Activated naive CD8-positive, alpha-beta T cell (primary cell): Measurements from ENCODE around the gene GLB1L.
"Not testable (repeated sequence)": the region's sequence is repeated elsewhere in the genome, so short reads cannot be mapped to it uniquely, and the experiment has no call there.

Source experiments
- H3K27ac Mint-ChIP-seq: one replicate; pipeline ENCODE4 v1.8.0; 2021; ENCODE audit warnings: mixed read lengths
- H3K27me3 Mint-ChIP-seq: one replicate; pipeline ENCODE4 v1.8.0; 2021; ENCODE audit warnings: mixed read lengths
- H3K36me3 Mint-ChIP-seq: one replicate; pipeline ENCODE4 v1.8.0; 2021; ENCODE audit warnings: mixed read lengths
- H3K4me1 Mint-ChIP-seq: one replicate; pipeline ENCODE4 v1.8.0; 2021; ENCODE audit warnings: low read depth, mixed read lengths
- H3K4me3 Mint-ChIP-seq: one replicate; pipeline ENCODE4 v1.8.0; 2021; ENCODE audit warnings: mild to moderate bottlenecking, mixed read lengths
- H3K9me3 Mint-ChIP-seq: one replicate; pipeline ENCODE4 v1.8.0; 2021; ENCODE audit warnings: low read depth, mixed read lengths

Gene GLB1L

DNA sequence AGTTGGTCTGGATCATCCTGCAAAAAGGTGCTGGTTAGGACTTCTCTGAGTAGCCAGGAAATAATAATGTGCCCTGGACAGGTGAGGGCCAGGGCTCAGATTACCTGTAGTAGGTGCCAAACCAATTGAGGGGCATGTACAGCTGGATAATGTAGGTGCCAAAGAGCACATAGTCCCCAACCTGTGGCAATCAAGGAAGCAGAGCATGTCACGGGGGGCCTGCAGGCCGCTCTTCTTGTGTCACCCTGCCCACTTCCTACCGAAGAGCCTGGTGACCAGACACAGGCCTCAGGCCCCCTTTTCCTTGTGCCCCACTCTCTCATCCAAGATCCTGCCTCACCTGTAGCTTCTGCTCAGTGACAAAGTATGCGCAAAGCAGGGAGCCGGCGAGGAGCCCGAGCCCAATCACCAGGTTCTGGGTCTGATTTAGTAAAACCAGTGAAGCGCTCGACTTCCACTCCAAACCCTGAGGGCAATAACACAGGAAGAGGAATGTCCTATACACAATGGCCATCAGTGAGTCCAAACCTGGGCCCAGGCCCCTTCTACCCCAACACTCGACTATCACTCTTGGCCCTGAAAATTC lies 31.7 kb downstream of the GLB1L start:
- H3K4me3 Mint-ChIP-seq, result no peak overlapping the region
- peaks cover 36% of the 10 kb centered on the region for H3K4me1 Mint-ChIP-seq

DNA sequence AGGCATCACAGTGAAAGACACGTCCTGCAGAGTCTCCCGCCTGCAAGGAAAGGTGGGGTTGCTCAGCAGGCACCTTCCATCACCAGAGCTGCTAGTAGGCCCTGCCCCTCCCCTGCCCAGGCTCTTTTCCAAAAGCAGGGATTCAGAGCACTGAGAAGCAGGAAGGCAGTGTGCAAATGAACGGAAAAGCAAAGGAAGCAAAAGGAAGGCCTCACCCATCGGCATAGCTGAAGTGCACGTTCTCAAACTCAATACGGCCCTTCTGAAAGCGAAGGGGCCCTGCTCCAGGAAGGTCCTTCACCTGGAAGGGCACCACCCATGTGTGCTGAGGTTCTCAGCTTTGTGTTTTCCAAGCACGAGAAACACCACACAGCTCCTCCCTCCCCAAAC lies 32.2 kb downstream of the GLB1L start:
- Mint-ChIP-seq H3K27me3 (no peaks in the 10 kb centered on the region), H3K36me3 (peaks cover 4% of the 10 kb centered on the region), H3K4me1 (peaks cover 40% of the 10 kb centered on the region), H3K27ac (no peak overlapping the region), H3K4me3 (no peak overlapping the region), H3K9me3 (no peaks in the 10 kb centered on the region)

More for the DNA sequence above, 31.7 kb downstream of the GLB1L start:
- Mint-ChIP-seq H3K27me3 (no peaks in the 10 kb centered on the region), H3K27ac (no peak overlapping the region), H3K9me3 (no peaks in the 10 kb centered on the region), H3K36me3 (peaks cover 4% of the 10 kb centered on the region)

DNA sequence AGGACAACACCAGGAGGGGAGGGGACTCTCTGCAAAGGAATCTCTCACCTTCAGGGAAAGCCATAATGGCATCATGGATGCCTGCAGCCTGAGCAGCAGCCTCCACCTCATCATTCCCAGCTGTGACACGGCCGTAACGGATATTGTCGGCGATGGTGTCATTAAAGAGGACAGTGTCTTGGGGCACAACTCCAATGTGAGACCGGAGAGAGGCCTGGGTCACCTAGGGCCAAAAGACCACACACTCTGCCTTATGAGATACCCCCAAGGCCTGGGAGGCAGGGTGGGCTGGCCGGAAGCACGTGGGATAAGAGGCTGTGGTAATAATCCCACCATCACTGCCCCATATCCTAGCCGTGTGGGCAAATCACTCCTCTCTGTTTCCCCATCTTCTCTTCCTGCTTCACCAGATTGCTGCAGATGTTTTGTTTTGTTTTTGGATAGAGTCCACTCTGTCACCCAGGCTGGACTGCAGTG lies 34.3 kb downstream of the GLB1L start:
- Mint-ChIP-seq H3K9me3 (no peaks in the 10 kb centered on the region), H3K36me3 (peaks cover 4% of the 10 kb centered on the region), H3K4me3 (no peak overlapping the region), H3K27me3 (no peaks in the 10 kb centered on the region), H3K4me1 (peaks cover 46% of the 10 kb centered on the region), H3K27ac (peak overlapping the region; percentile 81)

DNA sequence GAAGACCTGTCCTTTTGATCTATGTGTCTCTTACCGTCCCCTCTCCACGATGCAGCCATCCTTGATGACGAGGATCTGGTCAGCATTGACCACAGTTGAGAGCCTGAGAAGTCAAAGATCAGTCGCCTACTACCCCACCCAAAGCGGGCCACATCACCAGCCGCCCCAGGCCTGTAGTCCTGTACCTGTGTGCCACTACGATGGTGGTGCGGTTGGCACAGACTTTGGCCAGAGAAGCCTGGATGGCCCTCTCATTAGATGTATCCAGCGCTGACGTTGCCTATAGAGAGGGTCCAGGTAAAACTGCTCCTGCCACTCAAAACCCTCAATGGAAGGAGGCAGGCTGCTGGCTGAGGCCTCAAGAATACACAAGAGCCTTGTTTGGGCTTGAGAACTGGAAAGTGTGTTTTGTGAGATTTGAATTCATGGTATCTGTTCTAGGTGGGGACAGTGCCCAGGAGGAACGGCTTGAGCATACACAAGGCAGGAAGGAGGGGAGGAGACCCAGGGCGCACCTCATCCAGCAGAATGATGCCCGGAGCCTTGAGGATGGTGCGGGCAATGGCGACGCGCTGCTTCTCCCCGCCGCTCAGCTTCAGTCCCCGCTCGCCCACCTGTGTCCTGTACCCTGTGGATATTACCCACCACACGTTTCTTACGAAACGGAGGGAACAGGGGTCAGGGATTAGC lies 34.9 kb downstream of the GLB1L start:
- Mint-ChIP-seq H3K4me1 (peaks cover 47% of the 10 kb centered on the region), H3K4me3 (no peak overlapping the region)

DNA sequence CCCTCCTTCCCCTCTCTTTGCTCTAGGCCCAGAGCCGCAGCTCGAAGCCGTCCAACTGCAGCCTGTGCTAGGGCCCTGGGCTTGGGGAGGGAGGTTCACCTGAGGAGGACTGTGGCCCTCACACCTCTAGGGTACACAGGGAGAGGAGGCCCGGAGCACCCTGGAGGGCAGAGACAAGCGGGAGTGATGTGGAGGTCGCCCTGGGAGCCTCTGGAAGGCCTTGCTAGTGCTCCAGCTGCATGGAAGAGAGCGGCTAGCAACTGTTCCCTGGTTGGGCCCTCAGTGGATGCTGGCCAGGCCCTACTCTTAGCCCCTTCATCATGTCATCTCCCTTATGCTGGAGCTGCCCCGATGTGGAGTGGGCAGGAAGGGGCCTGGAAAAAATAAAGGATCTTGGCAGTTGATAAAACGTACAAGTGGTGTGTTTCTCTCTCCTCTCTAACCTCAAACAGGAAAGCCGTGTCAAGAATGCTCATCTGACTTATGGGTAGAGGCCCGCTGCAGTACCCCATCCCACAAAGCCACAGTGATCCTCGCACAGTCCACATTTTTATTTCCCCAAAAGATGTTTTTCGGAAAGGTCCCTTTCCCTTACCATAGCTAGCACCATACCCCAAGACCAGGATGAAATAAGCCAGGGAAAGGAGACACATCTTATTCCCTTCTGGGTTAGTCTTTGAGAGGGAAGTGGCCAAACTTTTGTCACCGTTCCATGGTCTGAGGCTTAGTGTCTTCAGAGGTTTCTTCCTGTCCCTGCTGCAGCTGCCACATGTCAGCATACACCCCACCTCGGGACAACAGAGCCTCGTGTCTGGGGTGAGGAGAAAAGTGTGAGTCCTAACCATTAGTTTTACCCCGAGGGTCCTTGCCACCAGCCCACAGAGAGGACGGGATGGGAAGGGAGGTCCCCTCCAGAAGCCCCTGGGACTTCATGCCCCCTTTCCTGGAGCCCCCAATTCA lies 35.7 kb downstream of the GLB1L start:
- Mint-ChIP-seq H3K27me3 (no peaks in the 10 kb centered on the region), H3K36me3 (peaks cover 4% of the 10 kb centered on the region), H3K4me1 (peaks cover 49% of the 10 kb centered on the region), H3K27ac (peak overlapping the region; percentile 88), H3K4me3 (peak overlapping the region; percentile 61), H3K9me3 (no peaks in the 10 kb centered on the region)

More for the DNA sequence above, 34.9 kb downstream of the GLB1L start:
- Mint-ChIP-seq H3K27me3 (no peaks in the 10 kb centered on the region), H3K9me3 (no peaks in the 10 kb centered on the region), H3K27ac (peak overlapping the region; percentile 83), H3K36me3 (peaks cover 4% of the 10 kb centered on the region)

DNA sequence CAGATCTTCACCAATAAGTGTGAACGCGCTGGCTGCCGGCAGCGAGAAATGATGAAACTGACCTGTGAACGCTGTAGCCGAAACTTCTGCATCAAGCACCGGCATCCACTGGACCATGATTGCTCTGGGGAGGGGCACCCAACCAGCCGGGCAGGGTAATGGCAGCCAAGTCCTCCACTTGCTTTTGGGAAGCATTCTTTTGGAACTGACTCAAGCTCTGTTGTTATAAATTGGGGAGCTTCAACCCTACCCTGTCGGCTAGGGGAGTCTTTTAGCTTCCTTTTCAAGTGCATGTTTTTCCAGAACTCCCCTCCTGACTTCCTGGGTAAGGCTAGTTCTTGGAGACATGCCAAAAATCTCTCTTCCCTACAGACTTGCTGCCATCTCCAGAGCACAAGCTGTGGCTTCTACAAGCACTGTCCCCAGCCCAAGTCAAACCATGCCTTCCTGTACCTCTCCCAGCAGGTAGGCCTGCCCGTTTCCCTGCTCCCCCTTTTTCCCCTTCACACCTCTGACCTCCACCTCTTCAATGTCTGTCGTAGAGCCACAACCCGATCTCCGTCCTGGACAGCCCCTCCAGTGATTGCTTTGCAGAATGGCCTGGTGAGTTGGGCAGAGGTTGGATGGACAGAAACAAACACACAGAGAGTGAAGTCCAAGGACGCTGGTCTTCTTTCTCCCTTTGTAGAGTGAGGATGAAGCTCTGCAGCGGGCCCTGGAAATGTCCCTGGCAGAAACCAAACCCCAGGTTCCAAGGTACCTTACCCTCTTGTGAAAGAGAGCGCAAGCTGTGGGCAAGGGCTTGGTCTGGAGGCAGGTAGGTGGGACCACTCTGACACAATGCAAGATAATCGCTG lies 37.1 kb downstream of the GLB1L start:
- H3K27ac Mint-ChIP-seq, result peak overlapping the region; percentile 88
- H3K4me3 Mint-ChIP-seq, result peak overlapping the region; percentile 94
- H3K27me3 Mint-ChIP-seq, result no peaks in the 10 kb centered on the region
- H3K9me3 Mint-ChIP-seq, result no peaks in the 10 kb centered on the region
- H3K4me1 Mint-ChIP-seq, result peaks cover 49% of the 10 kb centered on the region
- H3K36me3 Mint-ChIP-seq, result peaks cover 4% of the 10 kb centered on the region

DNA sequence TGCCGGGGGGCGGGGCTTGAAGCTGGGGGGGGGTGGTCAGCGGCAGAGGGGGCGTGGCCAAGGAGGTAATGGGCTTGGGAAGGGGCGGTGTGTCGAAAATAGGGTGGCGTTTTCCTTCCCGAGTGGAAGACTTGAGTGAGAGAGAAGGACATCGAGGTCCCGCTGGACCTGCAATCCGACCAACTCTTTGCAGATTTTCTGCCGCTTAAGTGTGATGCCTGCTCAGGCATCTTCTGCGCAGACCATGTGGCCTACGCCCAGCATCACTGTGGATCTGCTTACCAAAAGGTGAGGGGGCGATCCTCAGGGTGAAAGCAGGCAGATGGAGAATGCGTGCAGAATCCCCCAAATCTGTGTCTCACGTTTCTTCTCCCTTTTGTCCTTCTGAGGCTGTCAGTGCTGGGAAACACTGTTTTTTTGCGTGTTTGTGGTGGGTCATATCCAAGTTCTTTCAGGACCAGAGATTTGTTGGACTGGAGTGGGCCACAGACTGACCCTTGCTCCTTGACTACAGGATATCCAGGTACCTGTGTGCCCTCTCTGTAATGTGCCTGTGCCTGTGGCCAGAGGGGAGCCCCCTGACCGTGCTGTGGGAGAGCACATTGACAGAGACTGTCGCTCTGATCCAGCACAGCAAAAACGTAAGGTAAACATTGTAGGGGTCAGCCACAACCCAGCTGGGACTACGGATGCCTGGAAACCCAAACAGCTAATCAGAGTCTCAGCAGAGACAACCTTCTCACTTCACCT lies 37.9 kb downstream of the GLB1L start:
- H3K4me3 Mint-ChIP-seq, result peak overlapping the region; percentile 94
- H3K36me3 Mint-ChIP-seq, result peaks cover 4% of the 10 kb centered on the region
- peaks cover 49% of the 10 kb centered on the region for H3K4me1 Mint-ChIP-seq
- peak overlapping the region; percentile 81 for H3K27ac Mint-ChIP-seq
- H3K9me3 Mint-ChIP-seq, result no peaks in the 10 kb centered on the region
- no peaks in the 10 kb centered on the region for H3K27me3 Mint-ChIP-seq

DNA sequence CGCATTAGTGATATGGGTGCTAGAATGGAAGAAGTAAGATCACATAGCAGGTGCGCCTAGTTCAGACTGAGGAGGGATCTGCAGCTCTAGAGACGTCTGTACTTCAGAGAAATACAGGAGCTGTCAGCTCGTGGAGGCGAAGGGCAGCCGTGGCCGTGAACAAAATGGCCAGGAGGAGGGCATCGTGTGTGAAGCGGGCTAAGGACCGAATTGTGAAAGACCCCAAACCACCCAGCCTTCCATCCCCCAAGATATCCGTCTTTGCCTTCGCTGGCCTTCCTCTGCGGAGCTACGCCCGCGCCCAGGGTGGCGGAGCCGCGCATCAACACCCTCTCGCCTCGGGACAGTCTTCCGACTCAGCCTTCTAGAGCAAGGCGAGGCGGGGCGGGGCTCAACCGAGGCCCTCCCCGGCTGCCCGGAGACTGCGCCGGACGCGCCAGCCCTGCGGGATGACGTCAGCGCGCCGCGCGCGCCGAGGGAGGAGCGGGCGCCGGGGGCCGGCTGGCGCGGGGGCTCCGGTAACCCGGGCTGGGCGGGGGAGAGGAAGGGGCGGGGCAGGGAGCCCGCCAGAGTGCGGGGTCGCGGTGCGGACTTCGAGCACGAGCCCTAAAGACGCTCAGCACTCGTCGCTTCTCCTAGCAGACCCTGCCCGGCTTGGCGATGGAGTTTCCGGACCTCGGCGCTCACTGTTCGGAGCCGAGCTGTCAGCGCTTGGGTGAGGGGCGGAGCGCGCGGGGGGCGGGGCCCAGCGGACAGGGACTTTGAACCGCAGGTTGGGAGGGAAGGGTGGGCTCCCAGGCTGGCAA lies 38.7 kb downstream of the GLB1L start, which contains the start of gene ZFAND2B:
TSS of gene ZFAND2B (plus strand) at position 455 of the 806 bp plus-strand sequence. CDS start at position 661, 206 bp downstream.
- Mint-ChIP-seq H3K36me3 (peaks cover 4% of the 10 kb centered on the region), H3K4me3 (peak within 1 kb of the TSS; percentile 94), H3K27ac (peak within 1 kb of the TSS; percentile 96), H3K4me1 (peaks cover 49% of the 10 kb centered on the region), H3K9me3 (no peaks in the 10 kb centered on the region), H3K27me3 (no peaks in the 10 kb centered on the region)

DNA sequence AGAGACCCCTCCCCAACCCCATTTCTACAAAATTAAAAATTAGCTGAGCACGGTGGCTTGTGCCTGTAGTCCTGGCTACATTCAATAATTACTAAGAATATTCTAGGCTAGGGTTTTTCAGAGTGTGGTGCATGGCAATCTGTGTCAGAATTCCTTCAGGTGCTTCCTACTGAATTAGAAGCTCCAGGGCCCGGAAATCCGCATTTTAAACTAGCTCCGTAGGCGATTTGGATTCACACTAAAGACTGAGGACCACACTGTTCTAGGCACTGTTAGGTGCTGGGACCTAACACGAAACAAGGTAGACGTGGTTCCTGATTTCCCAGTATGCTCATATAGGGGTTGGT lies 39.3 kb downstream of the GLB1L start:
- no peaks in the 10 kb centered on the region for H3K9me3 Mint-ChIP-seq
- H3K27me3 Mint-ChIP-seq, result no peaks in the 10 kb centered on the region
- peaks cover 45% of the 10 kb centered on the region for H3K4me1 Mint-ChIP-seq
- H3K4me3 Mint-ChIP-seq, result peak overlapping the region; percentile 94
- H3K36me3 Mint-ChIP-seq, result peaks cover 4% of the 10 kb centered on the region
- peak overlapping the region; percentile 96 for H3K27ac Mint-ChIP-seq

DNA sequence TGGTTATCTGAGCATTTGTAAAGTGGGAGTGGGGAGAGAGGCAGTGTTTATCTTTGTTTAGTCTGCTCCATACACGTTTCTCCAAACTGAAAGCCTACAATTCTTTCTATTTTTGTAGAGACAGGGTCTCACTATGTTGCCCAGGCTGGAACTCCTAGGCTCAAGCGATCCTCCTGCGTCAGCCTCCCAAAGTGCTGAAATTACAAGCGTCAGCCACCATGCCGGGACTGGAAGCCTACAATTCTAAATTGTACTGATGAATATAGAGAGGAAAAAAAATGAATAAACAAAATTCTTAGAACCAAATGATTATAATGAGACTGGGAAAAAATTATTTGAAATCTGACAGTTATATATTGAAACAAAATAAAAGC lies 40.1 kb downstream of the GLB1L start:
- Mint-ChIP-seq H3K36me3 (peaks cover 4% of the 10 kb centered on the region), H3K27me3 (no peaks in the 10 kb centered on the region), H3K9me3 (no peaks in the 10 kb centered on the region), H3K4me1 (peaks cover 46% of the 10 kb centered on the region), H3K4me3 (peak overlapping the region; percentile 94), H3K27ac (peak overlapping the region; percentile 73)

DNA sequence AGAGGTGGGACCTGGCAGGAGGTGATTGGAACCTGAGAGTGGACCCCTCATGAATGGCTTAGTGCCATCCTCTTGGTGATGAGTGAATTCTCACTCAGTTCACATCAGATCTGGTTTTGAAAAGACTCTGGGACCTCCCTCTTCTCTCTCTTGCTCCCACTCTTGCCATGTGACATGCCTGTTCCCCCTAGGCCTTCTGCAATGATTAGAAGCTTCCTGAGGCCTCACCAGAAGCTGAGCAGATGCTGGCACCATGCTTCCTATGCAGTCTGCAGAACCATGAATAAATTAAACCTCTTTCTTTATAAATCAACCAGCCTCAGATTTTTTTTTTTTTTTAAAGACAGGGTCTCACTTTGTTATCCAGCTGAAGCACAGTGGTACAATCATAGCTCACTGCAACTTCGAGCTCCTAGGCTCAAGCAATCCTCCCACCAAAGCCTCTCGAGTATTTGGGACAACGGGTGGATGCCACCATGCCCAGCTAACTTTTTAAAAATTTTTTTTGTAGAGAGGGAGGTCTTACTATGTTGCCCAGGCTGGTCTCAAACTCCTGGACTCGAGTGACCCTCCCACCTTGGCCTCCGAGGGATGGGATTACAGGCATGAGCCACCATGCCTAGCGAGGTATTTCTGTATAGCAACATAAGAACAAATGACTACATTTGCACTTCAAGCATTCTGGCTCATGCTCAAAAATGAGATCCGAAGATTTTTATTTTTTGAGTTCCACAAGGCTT lies 40.6 kb downstream of the GLB1L start:
- Mint-ChIP-seq H3K4me3 (no peak overlapping the region), H3K9me3 (no peaks in the 10 kb centered on the region)

DNA sequence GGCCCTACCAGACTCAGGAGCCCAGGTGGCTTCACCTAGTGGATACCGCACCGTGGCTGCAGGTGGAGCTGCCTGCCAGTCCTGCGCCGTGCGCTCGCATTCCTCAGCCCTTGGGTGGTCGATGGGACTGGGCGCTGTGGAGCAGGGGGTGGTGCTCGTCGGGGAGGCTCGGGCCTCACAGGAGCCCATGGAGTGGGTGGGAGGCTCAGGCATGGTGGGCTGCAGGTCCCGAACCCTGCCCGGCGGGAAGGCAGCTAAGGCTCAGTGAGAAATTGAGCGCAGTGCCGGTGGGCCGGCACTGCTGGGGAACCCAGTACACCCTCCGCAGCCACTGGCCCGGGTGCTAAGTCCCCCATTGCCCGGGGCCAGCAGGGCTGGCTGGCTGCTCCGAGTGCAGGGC lies 43.9 kb downstream of the GLB1L start:
- peaks cover 33% of the 10 kb centered on the region for H3K4me1 Mint-ChIP-seq
- not testable (repeated sequence) for H3K36me3 Mint-ChIP-seq, H3K4me3 Mint-ChIP-seq, H3K27ac Mint-ChIP-seq, H3K9me3 Mint-ChIP-seq, H3K27me3 Mint-ChIP-seq

More for the DNA sequence above, 40.6 kb downstream of the GLB1L start:
- Mint-ChIP-seq H3K4me1 (peaks cover 44% of the 10 kb centered on the region), H3K27me3 (no peaks in the 10 kb centered on the region), H3K27ac (peak overlapping the region; percentile 73), H3K36me3 (peaks cover 4% of the 10 kb centered on the region)
